Right lobe of liver (tissue), 4 donors: ENCODE data around the gene ZDHHC6.

Source experiments
- POLR2A ChIP-seq: fragments of 450-650 bp; IDR thresholded peaks from one replicate; pipeline ENCODE4 v1.6.1; 2017; ENCODE audit warnings: antibody characterized with exemption, mild to moderate bottlenecking
- TF ChIP-seq, protein P1 (sequence below), 4 donors: fragments of 200-600 bp in 3 of 4; fragments of 450-650 bp in 1 of 4; IDR thresholded peaks; one replicate each; pipeline versions ENCODE4 v1.5.1 to v1.8.0; 2016 to 2022; ENCODE audit warnings: antibody characterized with exemption in 4 of 4, mild to moderate bottlenecking in 2 of 4
- donor health status: DM: no; HTN: no; CAD: no.
- donor health status: DM: no; HTN: no; CAD: no.
- donor health status: DM: no; HTN: yes; CAD: no.

DNA sequence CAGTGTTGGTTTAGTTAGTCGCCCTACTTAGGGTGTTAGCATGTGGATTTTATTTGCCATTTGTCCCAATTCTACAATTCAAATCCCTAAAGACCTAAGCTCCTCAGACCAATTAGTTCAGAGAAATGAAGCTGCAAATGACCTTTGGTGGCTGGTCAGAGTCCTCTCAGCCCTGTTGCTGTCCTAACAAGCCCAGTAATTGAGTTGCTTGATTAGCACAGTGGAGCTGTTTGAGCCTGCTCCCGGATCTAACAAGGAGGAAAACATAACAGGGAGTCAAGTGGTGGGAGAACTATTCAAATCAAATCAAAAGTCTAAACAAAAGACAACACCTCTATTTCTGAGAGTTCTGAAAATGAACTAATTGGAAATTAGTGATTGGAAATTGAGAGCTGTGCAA lies 22.1 kb downstream of the ZDHHC6 start:
- no peak for TF ChIP-seq POLR2A
- TF ChIP-seq, protein P1, sequence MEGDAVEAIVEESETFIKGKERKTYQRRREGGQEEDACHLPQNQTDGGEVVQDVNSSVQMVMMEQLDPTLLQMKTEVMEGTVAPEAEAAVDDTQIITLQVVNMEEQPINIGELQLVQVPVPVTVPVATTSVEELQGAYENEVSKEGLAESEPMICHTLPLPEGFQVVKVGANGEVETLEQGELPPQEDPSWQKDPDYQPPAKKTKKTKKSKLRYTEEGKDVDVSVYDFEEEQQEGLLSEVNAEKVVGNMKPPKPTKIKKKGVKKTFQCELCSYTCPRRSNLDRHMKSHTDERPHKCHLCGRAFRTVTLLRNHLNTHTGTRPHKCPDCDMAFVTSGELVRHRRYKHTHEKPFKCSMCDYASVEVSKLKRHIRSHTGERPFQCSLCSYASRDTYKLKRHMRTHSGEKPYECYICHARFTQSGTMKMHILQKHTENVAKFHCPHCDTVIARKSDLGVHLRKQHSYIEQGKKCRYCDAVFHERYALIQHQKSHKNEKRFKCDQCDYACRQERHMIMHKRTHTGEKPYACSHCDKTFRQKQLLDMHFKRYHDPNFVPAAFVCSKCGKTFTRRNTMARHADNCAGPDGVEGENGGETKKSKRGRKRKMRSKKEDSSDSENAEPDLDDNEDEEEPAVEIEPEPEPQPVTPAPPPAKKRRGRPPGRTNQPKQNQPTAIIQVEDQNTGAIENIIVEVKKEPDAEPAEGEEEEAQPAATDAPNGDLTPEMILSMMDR (IDR thresholded peaks at IDR 0.05), result no peak
